GM21786 (cell line): Measurements from ENCODE around the gene OGFOD3.

Experiments used
- ATAC-seq: cut with Tn5 transposase; IDR thresholded peaks from one replicate; pipeline ENCODE4 v1.9.1; 2021; ENCODE audit not compliant: unreplicated experiment

OGFOD3 gene

GRCh38 chr17:82406131-82406671 lies 12.2 kb downstream of the OGFOD3 start:
- no peak for ATAC-seq

DNA sequence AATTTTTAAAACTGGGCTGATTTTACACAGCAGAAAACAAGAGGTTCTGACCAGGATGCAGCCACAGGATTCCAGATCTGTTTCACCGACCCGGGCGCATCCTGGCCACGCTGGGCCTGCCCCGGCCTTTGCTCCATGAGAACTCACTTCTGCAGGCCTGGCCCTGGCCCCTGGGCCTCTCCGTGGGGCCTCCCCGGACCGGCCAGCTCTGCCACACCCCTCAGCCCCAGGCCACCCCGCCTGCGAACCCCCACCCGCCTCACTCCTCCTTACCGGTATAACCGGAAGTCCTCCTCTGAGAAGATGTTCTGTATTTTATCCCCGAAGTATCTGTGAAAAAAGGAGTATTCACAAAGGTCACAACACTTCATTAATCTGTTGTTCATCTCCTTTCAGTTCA lies 13.3 kb downstream of the OGFOD3 start:
- ATAC-seq: no peak

DNA sequence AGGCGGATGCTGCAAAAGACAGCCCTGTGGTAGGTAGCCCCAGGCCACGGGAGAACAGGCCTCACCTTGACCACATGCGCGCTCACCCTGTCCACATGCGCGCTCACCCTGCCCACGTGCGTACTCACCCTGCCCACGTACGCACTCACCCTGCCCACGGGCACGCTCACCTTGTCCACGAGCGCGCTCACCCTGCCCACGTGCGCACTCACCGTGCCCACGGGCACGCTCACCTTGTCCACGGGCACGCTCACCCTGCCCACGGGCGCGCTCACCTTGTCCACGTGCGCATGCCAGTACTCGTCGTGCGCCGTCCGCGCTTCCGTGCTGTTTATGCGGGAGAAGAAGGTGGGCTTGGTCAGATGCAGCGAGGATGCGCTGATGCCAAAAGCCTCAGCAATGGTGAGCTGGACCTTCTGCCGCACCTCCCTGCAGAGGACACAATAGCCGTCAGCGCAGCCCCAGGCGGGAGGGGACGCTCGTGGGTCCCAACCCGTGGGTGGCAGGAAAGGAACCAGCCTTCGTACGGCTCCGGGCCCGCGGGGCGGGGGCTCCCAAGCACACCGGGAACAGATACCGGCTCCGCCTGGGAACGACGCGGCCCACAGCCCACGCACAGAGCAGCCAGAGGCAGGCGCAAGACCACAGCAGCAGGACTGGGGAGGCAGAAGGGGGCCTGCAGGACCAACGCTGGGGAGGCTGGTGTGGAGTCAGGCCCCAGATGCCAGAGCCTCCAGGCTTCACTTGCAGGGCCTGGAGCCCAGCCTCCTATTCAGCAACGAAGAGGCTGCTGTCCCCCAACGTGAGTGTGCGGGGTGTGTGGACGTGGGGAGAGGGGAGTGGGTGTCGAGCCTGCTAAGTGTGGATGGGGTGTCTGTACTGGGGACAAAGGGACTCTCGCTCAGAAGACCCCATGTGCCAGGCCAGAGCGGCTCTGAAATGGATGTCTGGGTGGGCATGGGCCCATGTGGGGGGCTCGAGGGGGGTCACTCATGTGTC lies 14.4 kb downstream of the OGFOD3 start:
- no peak for ATAC-seq

GRCh38 chr17:82402865-82403264 lies 15.5 kb downstream of the OGFOD3 start:
- ATAC-seq: peak; percentile 80

- no peak for ATAC-seq
These were observed 17.6 kb downstream of the OGFOD3 start for GRCh38 chr17:82400830-82401229.

GRCh38 chr17:82400206-82400605 lies 18.2 kb downstream of the OGFOD3 start:
- ATAC-seq: no peak

- ATAC-seq: no peak
These were observed 18.7 kb downstream of the OGFOD3 start for GRCh38 chr17:82399601-82400101.

- no peak for ATAC-seq
These were observed 19.3 kb downstream of the OGFOD3 start for GRCh38 chr17:82399041-82399441.

- no peak for ATAC-seq
These were observed 20.7 kb downstream of the OGFOD3 start for GRCh38 chr17:82397449-82398335.

GRCh38 chr17:82396601-82397435 lies 21.6 kb downstream of the OGFOD3 start:
- no peak for ATAC-seq

DNA sequence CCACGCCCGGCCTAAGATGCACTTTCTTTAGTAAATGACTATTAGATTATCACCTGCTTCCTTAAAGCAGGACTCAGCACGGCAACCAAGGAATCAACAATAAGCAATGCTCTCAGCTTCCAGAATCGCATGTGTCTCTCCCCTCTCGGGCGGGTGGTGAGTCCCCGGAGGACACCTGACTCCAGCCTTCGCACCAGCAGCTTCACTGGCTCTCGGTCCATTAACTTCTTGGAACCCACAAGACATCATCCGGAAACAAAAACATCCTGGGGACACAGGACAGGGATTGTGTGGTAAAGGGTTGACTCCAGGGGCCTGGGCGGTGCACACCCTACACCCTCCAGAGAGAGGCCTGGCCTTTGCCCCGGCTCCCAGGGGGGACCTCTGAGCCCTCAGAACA lies 24.1 kb downstream of the OGFOD3 start:
- ATAC-seq: no peak

DNA sequence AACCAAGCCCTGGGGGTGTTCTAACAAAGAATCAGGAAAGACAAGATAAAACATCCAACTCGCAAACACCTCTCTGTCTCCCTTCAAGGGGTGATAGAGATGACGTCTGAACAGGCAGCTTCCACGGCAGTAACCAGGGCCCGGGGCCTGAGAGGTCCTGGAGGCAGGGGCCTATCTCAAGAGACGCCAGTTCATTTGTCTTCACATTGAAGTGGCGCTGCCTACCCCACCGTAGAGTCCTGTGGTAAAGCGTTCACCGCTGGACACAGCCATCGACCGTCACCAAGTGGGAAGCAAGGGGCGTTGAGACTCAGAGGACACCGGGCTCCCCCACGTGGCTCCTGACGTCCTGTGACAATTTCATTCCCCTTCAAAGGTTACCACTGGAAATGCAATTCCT lies 25.4 kb downstream of the OGFOD3 start:
- ATAC-seq: no peak

- no peak for ATAC-seq
These were observed 26.0 kb downstream of the OGFOD3 start for GRCh38 chr17:82392209-82392920.

DNA sequence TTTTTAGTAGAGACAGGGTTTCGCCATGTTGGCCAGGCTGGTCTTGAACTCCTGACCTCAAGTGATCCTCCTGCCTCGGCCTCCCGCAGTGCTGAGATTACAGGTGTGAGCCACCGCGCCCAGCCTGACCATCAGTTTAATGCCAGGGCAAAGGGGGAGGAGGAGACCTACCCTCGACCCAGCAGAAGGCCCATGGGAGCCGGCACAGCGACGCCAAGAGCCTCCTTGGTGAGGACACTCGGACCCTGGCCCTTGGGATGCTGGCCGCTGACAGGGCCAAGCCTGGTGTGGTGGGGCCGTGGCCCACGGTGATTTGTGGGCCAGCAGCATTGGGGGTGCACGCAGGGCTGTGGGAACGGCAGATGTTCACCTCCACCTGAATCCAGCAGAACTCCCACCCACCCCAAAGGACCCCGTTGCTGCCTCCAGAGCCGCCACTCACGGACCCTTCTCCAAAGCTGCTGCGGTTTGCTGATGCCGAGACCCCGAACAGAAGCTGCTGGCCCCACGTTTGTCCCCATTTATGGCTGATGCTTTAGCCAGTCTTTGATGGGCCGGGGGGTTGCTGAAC lies 26.8 kb downstream of the OGFOD3 start:
- ATAC-seq: no peak

- ATAC-seq: no peak
These were observed 27.4 kb downstream of the OGFOD3 start for GRCh38 chr17:82390860-82391435.

- ATAC-seq: no peak
These were observed 28.1 kb downstream of the OGFOD3 start for GRCh38 chr17:82390015-82390859.

DNA sequence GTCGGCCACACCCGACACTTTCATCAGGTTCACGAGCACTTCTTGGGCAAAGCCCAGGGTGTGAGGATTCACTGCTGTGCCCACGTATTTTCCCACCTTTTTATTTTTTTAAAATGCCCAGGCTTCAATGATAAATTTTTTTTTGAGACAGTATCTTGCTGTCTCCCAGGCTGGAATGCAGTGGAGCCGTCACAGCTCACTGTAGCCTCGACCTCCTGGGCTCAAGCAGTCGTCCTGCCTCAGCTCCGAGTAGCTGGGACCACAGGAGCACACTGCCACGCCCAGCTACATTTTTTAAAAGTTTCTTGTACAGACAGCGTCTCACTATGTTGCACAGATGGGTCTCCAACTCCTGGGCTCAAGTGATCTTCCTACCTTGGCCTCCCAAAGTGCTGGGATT lies 29.0 kb downstream of the OGFOD3 start:
- ATAC-seq: no peak

- no peak for ATAC-seq
These were observed 29.5 kb downstream of the OGFOD3 start for GRCh38 chr17:82388922-82389283.
